Activated naive CD8-positive, alpha-beta T cell treated with anti-CD3 and anti-CD28 coated beads, Interleukin-2, amount 10 ng/mL, durations not matched to agents 7 days and 5 days (primary cell): ENCODE data around the gene FHOD3. TPM values are rescaled to one million over a fixed set of nuclear protein-coding genes. Genes with fewer than 3 reads are reported as not detected.

Experiments
- ATAC-seq: fragments of 150-1000 bp; cut with Tn5 transposase; one replicate; pipeline ENCODE4 v1.10.0; 2021; ENCODE audit warnings: low read depth, moderate library complexity
- POLR2A ChIA-PET: fragments of 350-600 bp; sonication (Branson Sonifier 250); formaldehyde crosslinking; loops from one replicate; lab custom pipeline; 2021; ENCODE audit warnings: antibody characterized with exemption; lab: Charles Lee
- DNase-seq: peaks from one replicate; pipeline ENCODE4 v3.0.0; 2021
- H3K27ac Mint-ChIP-seq: one replicate; pipeline ENCODE4 v1.8.0; 2022; ENCODE audit warnings: mild to moderate bottlenecking, mixed read lengths
- H3K27me3 Mint-ChIP-seq: one replicate; pipeline ENCODE4 v1.8.0; 2022; ENCODE audit warnings: mild to moderate bottlenecking, moderate library complexity, mixed read lengths
- H3K36me3 Mint-ChIP-seq: one replicate; pipeline ENCODE4 v1.8.0; 2021; ENCODE audit warnings: mild to moderate bottlenecking, mixed read lengths
- H3K4me1 Mint-ChIP-seq: one replicate; pipeline ENCODE4 v1.8.0; 2021; ENCODE audit warnings: mixed read lengths
- H3K4me3 Mint-ChIP-seq: one replicate; pipeline ENCODE4 v1.8.0; 2022; ENCODE audit warnings: mild to moderate bottlenecking, moderate library complexity, mixed read lengths
- H3K9me3 Mint-ChIP-seq: one replicate; pipeline ENCODE4 v1.8.0; 2021; ENCODE audit warnings: mixed read lengths
- total RNA-seq, 2 experiments: library from RNA; stranded (reverse); gene quantifications; one replicate each; pipeline ENCODE4 v1.2.3, GENCODE V29; 2021

The FHOD3 gene
- total RNA-seq, 2 experiments from 2014 or later: not detected

DNA sequence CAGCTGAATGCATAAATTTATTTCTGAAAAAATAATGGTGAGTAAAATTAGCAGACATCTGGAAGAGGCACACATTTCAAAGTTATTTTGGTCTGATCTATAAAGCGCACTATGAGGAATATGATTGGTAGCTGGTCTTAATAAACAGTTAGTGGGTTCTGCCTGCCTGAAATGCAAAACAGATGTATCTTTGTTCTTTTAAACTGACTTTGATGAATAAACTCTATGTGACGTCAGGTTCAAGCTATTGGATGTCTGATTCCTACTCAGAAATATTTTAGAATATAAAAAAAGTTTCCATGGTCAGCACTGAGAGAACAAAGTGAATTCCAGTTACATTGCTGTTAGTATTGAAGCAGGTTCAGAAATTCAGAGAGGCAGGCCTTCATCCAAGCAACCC, 394.9 kb downstream of the FHOD3 start:
- Mint-ChIP-seq H3K36me3 (no peaks in the 10 kb centered on the region), H3K27ac (no peak overlapping the region), H3K27me3 (peaks cover 3% of the 10 kb centered on the region), H3K9me3 (no peaks in the 10 kb centered on the region), H3K4me3 (no peak overlapping the region), H3K4me1 (no peaks in the 10 kb centered on the region)
- ATAC-seq: no peak
- no peak for DNase-seq
- POLR2A ChIA-PET: no interaction called here

- Mint-ChIP-seq H3K27me3 (peaks cover 3% of the 10 kb centered on the region), H3K9me3 (no peaks in the 10 kb centered on the region), H3K36me3 (no peaks in the 10 kb centered on the region), H3K4me1 (no peaks in the 10 kb centered on the region), H3K27ac (no peak overlapping the region), H3K4me3 (no peak overlapping the region)
- DNase-seq: no peak
- POLR2A ChIA-PET: no interaction called here
- ATAC-seq: no peak
These were observed 395.4 kb downstream of the FHOD3 start for GRCh38 chr18:36692921-36693332.

GRCh38 chr18:36693931-36694620, 396.6 kb downstream of the FHOD3 start:
- POLR2A ChIA-PET: no interaction called here
- no peaks in the 10 kb centered on the region for H3K4me1 Mint-ChIP-seq
- no peak for ATAC-seq
- H3K36me3 Mint-ChIP-seq: no peaks in the 10 kb centered on the region
- no peak overlapping the region for H3K27ac Mint-ChIP-seq
- peaks cover 3% of the 10 kb centered on the region for H3K27me3 Mint-ChIP-seq
- no peaks in the 10 kb centered on the region for H3K9me3 Mint-ChIP-seq
- no peak for DNase-seq
- H3K4me3 Mint-ChIP-seq: no peak overlapping the region

- no peak for ATAC-seq
- peaks cover 11% of the 10 kb centered on the region for H3K27me3 Mint-ChIP-seq
- DNase-seq: no peak
- H3K27ac Mint-ChIP-seq: no peak overlapping the region
- POLR2A ChIA-PET: no interaction called here
- no peaks in the 10 kb centered on the region for H3K36me3 Mint-ChIP-seq
- H3K9me3 Mint-ChIP-seq: no peaks in the 10 kb centered on the region
- H3K4me1 Mint-ChIP-seq: no peaks in the 10 kb centered on the region
- H3K4me3 Mint-ChIP-seq: no peak overlapping the region
These were observed 398.3 kb downstream of the FHOD3 start for GRCh38 chr18:36695806-36696205.

DNA sequence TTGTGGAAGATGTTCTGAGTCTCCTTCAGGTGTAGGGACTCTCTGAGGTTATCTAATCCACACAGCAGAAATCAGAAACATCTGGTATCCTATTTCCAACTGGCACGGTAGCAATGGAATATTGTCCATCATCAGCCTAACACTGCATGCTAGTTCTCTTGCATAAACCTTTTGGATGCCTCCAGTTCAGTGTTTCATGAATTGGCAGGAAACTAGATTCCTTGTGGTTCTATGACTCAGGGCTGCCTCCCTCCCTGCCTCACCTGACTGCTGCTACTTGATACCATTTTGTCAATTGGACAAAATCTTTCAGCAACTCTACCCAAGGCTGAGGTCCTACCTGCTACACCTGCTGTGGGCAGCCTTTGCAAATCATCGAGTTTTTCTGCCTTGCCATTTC, 400.4 kb downstream of the FHOD3 start:
- no peak for DNase-seq
- H3K27ac Mint-ChIP-seq: no peak overlapping the region
- no peak overlapping the region for H3K4me3 Mint-ChIP-seq
- H3K27me3 Mint-ChIP-seq: peaks cover 11% of the 10 kb centered on the region
- no peaks in the 10 kb centered on the region for H3K4me1 Mint-ChIP-seq
- H3K9me3 Mint-ChIP-seq: no peaks in the 10 kb centered on the region
- POLR2A ChIA-PET: no interaction called here
- no peak for ATAC-seq
- no peaks in the 10 kb centered on the region for H3K36me3 Mint-ChIP-seq

DNA sequence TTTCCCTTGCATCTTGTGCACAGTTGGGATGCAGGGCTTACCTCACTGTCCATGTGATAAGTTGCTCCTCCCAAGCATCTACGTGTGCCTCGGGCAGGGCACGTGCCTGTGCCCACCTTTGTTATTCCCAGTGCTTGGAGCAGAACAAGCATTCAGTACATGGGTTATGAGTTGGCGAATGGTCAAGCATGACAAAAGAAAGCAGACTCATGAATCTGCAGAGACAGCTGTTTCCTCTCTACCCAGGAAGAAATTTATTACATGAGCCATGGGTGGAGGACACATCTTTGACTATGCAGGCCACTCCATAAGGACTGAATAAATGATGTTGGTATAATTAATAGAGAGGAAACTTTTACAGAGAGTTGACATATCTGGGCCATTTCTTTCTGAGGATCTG, 403.4 kb downstream of the FHOD3 start:
- no peak for ATAC-seq
- no peak for DNase-seq
- no peak overlapping the region for H3K27ac Mint-ChIP-seq
- POLR2A ChIA-PET: no interaction called here
- peaks cover 17% of the 10 kb centered on the region for H3K27me3 Mint-ChIP-seq
- no peaks in the 10 kb centered on the region for H3K36me3 Mint-ChIP-seq
- no peak overlapping the region for H3K4me3 Mint-ChIP-seq
- H3K4me1 Mint-ChIP-seq: no peaks in the 10 kb centered on the region
- H3K9me3 Mint-ChIP-seq: no peaks in the 10 kb centered on the region

DNA sequence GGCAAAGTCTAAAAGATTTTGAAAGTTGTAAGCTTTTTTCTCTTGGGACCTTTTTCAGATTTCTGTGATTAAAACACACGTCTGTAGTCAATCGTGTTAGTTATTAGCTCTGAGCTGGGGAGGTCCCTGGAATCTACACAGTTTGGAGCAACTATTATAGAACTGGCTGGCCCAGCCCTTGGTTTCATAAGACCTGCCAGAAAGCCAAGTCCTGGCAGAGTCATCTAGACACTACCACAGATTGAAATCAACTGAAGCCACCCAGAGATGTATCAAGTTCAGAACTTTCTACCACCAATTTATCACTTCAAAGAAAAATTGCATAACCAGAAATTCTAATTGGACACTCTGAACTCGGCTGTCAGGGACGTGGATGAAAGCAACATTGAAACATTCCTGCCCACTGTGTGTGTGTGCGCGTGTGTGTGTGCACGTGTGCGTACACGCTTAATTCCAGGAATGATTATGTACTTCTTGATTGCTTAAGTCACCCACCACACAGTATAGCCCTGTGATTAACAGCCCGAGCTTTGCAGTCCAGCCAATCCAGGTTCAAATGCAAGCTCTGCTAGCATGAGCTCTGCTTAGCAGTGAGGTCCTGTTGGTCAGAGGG, 405.0 kb downstream of the FHOD3 start:
- Mint-ChIP-seq H3K27ac (no peak overlapping the region), H3K9me3 (no peaks in the 10 kb centered on the region), H3K36me3 (no peaks in the 10 kb centered on the region), H3K4me3 (no peak overlapping the region), H3K4me1 (no peaks in the 10 kb centered on the region), H3K27me3 (peaks cover 16% of the 10 kb centered on the region)
- no peak for ATAC-seq
- POLR2A ChIA-PET: no interaction called here
- DNase-seq: no peak

GRCh38 chr18:36704156-36704555, 406.6 kb downstream of the FHOD3 start:
- Mint-ChIP-seq H3K9me3 (no peaks in the 10 kb centered on the region), H3K27me3 (peaks cover 16% of the 10 kb centered on the region), H3K4me3 (no peak overlapping the region), H3K4me1 (no peaks in the 10 kb centered on the region), H3K27ac (no peak overlapping the region), H3K36me3 (no peaks in the 10 kb centered on the region)
- POLR2A ChIA-PET: no interaction called here
- no peak for ATAC-seq
- DNase-seq: no peak

- POLR2A ChIA-PET: no interaction called here
- Mint-ChIP-seq H3K36me3 (no peaks in the 10 kb centered on the region), H3K4me1 (no peaks in the 10 kb centered on the region), H3K27me3 (peaks cover 10% of the 10 kb centered on the region), H3K27ac (no peak overlapping the region), H3K4me3 (no peak overlapping the region), H3K9me3 (no peaks in the 10 kb centered on the region)
- ATAC-seq: no peak
- DNase-seq: no peak
These were observed 408.8 kb downstream of the FHOD3 start for GRCh38 chr18:36706134-36706881.

GRCh38 chr18:36708366-36708765, 410.9 kb downstream of the FHOD3 start:
- Mint-ChIP-seq H3K9me3 (no peaks in the 10 kb centered on the region), H3K4me1 (no peaks in the 10 kb centered on the region), H3K4me3 (no peak overlapping the region), H3K27ac (no peak overlapping the region), H3K27me3 (peaks cover 10% of the 10 kb centered on the region), H3K36me3 (no peaks in the 10 kb centered on the region)
- POLR2A ChIA-PET: no interaction called here
- no peak for ATAC-seq
- DNase-seq: no peak

DNA sequence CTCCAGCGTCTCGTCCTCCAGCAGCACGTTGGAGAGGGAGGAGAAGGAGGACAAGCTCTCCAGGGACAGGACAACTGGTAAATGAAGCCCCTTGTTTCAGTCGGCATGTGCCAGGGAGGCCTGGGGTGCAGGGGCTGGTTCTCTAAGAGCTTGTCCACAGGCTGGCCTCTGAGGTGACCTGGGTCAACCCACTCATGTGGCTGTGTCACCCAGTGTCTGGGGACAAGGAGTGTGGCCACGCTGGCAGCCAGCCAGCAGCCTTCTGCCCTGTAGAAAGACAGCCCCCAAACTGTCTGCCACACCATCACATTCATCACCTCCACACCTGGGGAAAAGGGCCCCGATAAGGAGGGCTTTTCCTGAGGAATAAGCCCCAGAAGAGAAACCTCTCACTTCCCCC, 411.8 kb downstream of the FHOD3 start:
- no peak for DNase-seq
- Mint-ChIP-seq H3K36me3 (no peaks in the 10 kb centered on the region), H3K9me3 (no peaks in the 10 kb centered on the region), H3K4me3 (no peak overlapping the region), H3K27ac (no peak overlapping the region), H3K27me3 (peaks cover 12% of the 10 kb centered on the region), H3K4me1 (no peaks in the 10 kb centered on the region)
- POLR2A ChIA-PET: no interaction called here
- no peak for ATAC-seq

DNA sequence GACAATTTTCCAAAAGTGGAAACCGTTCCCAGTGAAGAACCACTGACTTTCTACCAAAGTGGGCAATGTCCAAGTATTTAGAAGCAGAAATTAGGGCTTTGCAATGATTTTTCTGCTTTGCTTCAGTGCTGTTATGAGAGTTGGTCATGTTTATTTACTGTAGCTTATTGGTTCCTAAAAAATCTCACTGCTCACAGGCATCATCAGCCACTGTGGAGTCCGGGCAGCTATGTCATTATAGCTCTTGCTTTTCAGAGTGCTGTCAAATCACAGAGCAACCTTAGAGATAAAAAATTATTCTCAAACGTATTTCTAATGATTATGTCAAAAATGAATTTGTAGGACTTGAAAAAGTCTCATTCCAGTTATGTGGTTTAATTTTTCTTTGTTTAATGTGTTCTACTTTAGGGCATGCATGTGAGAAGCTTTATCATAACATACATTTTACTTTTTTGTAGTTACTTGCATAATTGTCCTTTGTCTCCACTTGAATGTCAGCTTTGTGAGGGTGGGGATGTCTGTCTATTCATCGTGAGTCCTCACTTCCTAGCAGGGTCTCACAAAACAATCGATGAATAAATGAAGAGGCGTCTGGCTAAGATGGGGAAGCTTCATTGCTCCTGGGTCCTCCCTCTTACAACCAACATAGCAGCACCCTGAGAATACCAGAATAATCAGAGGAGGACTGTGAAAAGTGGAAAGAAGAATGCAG, 413.7 kb downstream of the FHOD3 start:
- ATAC-seq (no peak), DNase-seq (no peak)
- no peaks in the 10 kb centered on the region for H3K9me3 Mint-ChIP-seq
- H3K27me3 Mint-ChIP-seq: peaks cover 5% of the 10 kb centered on the region
- no peak overlapping the region for H3K27ac Mint-ChIP-seq
- H3K4me1 Mint-ChIP-seq: no peaks in the 10 kb centered on the region
- POLR2A ChIA-PET: no interaction called here
- no peaks in the 10 kb centered on the region for H3K36me3 Mint-ChIP-seq
- no peak overlapping the region for H3K4me3 Mint-ChIP-seq

DNA sequence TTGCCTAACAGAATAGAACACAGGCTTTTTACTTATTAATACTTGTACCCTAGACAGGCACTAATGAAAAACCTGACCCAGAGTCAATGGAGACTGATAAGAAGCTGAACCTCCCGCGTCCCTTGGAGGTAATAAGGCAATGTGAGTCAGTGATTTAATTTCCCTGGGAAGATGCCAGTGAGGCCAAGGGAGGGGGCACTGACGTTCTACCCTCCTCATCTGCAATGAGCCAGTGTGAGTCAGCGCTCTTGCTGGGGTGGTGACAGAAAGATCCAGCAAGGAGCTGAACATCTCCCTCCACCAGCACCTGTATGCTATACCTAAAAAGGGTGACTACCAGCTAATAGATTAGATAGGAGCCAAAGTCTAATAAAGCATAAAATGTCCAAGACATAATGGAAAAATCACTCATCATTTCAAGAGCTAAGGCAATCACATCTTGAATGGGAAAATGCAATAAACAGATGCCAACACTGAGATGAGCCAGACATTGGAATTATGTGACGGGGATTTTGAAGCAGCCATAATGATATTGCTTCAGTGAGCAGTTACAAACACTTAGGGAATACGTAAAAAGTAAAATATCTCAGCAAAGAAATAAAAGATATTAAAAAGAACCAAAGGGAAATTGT, 414.4 kb downstream of the FHOD3 start:
- POLR2A ChIA-PET: no interaction called here
- DNase-seq (no peak), ATAC-seq (no peak)
- H3K27me3 Mint-ChIP-seq: peaks cover 5% of the 10 kb centered on the region
- no peaks in the 10 kb centered on the region for H3K9me3 Mint-ChIP-seq
- no peak overlapping the region for H3K27ac Mint-ChIP-seq
- no peaks in the 10 kb centered on the region for H3K36me3 Mint-ChIP-seq
- H3K4me3 Mint-ChIP-seq: no peak overlapping the region
- no peaks in the 10 kb centered on the region for H3K4me1 Mint-ChIP-seq
